Neuron (in vitro differentiated cells): ENCODE measurements around the gene SUB1.

ENCODE experiments used
- H2AFZ ChIP-seq: one replicate; pipeline ENCODE4 v1.6.1; 2013; ENCODE audit warnings: low read depth, mild to moderate bottlenecking, inconsistent platforms, low read length, moderate library complexity
- H3K27me3 ChIP-seq: one replicate; pipeline ENCODE4 v1.6.1; 2013; ENCODE audit warnings: low read length; ENCODE audit not compliant: insufficient read depth
- H3K36me3 ChIP-seq: one replicate; pipeline ENCODE4 v1.6.1; 2013; ENCODE audit warnings: low read length; ENCODE audit not compliant: insufficient read depth
- H3K4me1 ChIP-seq: one replicate; pipeline ENCODE4 v1.6.1; 2013; ENCODE audit warnings: low read length; ENCODE audit not compliant: insufficient read depth
- H3K4me3 ChIP-seq: 2 replicates; pipeline ENCODE4 v1.5.1; 2013; ENCODE audit warnings: mild to moderate bottlenecking, low read length, moderate library complexity
- H3K9me3 ChIP-seq: one replicate; pipeline ENCODE4 v1.6.1; 2013; ENCODE audit warnings: low read length

The SUB1 gene

DNA sequence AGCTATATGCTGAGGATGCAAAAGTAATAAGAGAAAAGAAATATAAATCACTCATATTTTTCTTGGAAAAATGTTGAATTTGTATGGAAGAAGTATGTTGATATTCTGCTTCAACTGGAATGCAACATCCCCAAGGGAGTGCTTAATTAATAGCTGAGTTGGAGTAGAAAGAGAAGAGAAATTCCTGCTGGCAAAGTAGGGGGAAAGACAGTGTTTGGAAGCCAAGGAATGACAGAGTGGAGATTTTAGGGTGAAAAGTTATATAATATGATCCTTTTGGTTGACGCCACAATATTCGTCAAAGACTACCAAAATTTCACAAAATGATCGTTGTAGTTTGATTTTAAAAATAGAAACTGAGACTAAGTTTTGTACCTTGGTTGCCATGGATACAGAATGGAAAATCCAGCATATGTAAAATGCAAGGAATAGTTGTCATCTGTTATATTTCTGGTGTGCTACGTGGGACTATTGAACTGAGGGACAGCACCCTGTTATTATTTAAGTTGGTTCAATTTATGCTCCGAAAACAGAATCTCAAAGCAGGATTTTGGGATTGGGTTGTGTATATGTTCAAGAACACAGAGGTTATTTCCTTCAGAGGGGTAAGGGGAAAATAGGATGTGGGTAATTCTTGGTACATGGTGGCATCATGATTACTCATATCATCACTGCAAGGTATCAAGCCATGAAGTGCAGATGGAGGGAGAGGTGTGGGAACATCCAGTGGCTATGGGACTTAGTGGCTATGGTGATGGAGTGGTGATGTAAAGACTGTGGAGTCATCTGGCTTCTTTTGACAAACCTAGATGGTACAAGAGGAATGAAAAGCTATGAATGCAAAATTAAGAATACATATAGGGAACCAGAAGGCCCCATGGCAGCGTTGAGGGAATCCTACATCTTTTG is 61.0 kb downstream of the SUB1 start:
- Histone ChIP-seq H3K4me1 (no peaks in the 10 kb centered on the region), H3K27me3 (no peaks in the 10 kb centered on the region), H3K9me3 (no peaks in the 10 kb centered on the region), H2AFZ (no peak overlapping the region), H3K4me3 (no peak overlapping the region), H3K36me3 (no peaks in the 10 kb centered on the region)

DNA sequence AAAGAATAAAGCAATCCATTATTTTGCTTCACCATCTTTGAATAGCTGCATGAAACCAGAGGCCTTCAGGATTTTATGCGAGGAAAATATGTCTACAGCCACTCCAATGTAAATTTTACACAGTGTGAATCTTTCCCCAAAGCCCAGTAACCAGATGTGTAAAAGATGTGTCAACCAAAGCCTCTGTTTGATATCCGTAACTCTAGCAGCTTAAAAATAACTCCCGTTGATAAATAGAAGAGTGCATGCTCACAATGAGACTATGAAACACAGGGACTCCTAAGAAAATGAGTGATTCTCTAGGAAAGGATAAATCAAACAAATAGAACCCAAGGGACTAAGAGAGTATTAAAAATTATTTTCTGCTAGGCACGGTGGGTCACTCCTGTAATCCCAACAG is 65.7 kb downstream of the SUB1 start:
- Histone ChIP-seq H3K4me1 (no peaks in the 10 kb centered on the region), H2AFZ (no peak overlapping the region), H3K9me3 (no peaks in the 10 kb centered on the region), H3K36me3 (no peaks in the 10 kb centered on the region), H3K27me3 (no peaks in the 10 kb centered on the region), H3K4me3 (no peak overlapping the region)

DNA sequence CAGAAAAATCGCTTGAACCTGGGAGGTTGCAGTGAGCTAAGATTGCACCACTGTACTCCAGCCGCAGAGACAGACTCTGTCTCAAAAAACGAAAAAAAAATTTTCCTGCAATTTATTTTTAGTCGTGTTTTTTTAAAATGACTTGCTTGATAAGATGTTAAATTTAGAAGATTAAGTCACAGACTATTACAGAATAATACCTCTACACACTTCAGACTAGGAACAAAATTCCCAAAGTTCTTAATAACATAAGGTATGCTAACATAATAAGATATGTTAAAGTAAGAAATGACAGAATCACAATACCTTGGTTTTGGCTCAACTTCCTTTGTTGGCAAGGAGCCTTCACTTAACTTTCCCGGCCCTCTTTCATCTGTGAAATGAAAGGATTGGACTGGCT is 66.3 kb downstream of the SUB1 start:
- H3K4me3 ChIP-seq, result no peak overlapping the region
- no peak overlapping the region for H2AFZ ChIP-seq
- no peaks in the 10 kb centered on the region for H3K4me1 ChIP-seq
- H3K9me3 ChIP-seq, result no peaks in the 10 kb centered on the region
- H3K27me3 ChIP-seq, result no peaks in the 10 kb centered on the region
- H3K36me3 ChIP-seq, result no peaks in the 10 kb centered on the region
